Neural cell (in vitro differentiated cells): Measurements from ENCODE around the gene SLC16A12. TPM values are rescaled to one million over a fixed set of nuclear protein-coding genes. Genes with fewer than 3 reads are reported as not detected.

Experiments
- H2AFZ ChIP-seq: fragments of 200-600, 300-800 bp; sonication (generic), shearing (Covaris generic); 2 replicates; pipeline ENCODE4 v1.6.0; 2014; ENCODE audit warnings: low read depth, mild to moderate bottlenecking, antibody characterized with exemption, low read length, moderate library complexity
- H3F3A ChIP-seq: fragments of 200-600 bp; shearing (Covaris generic); 2 replicates; pipeline ENCODE4 v1.6.1; 2016; ENCODE audit warnings: mild to moderate bottlenecking, moderate library complexity, mixed read lengths, antibody characterized with exemption, low read length; ENCODE audit not compliant: insufficient read depth, poor library complexity, severe bottlenecking
- H3K27ac ChIP-seq: fragments of 200-600, 300-800 bp; sonication (generic), shearing (Covaris generic); 2 replicates; pipeline ENCODE4 v1.5.1; 2014; ENCODE audit warnings: mild to moderate bottlenecking, low read length, moderate library complexity
- H3K27me3 ChIP-seq: fragments of 300-800, 200-600 bp; sonication (generic), shearing (Covaris generic); 2 replicates; pipeline ENCODE4 v1.6.0; 2014; ENCODE audit warnings: mild to moderate bottlenecking, low read depth, low read length, moderate library complexity; ENCODE audit not compliant: insufficient read depth
- H3K36me3 ChIP-seq: fragments of 300-800, 200-600 bp; sonication (generic), shearing (Covaris generic); 2 replicates; pipeline ENCODE4 v1.5.1; 2014; ENCODE audit warnings: mild to moderate bottlenecking, antibody characterized with exemption, low read length, moderate library complexity; ENCODE audit not compliant: insufficient read depth
- H3K4me2 ChIP-seq: fragments of 300-800, 200-600 bp; sonication (generic), shearing (Covaris generic); 2 replicates; pipeline ENCODE4 v1.6.0; 2014; ENCODE audit warnings: mild to moderate bottlenecking, low read length
- H3K4me3 ChIP-seq: fragments of 300-800, 200-600 bp; sonication (generic), shearing (Covaris generic); 2 replicates; pipeline ENCODE4 v1.5.1; 2014; ENCODE audit warnings: mild to moderate bottlenecking, low read length, moderate library complexity
- H3K79me2 ChIP-seq: fragments of 200-600 bp; shearing (Covaris generic); replicated peaks from 2 replicates; pipeline ENCODE4 v1.6.0; 2014; ENCODE audit warnings: mild to moderate bottlenecking, low read length, moderate library complexity; ENCODE audit not compliant: insufficient read depth
- H3K9ac ChIP-seq: fragments of 300-800, 200-600 bp; sonication (generic), shearing (Covaris generic); 2 replicates; pipeline ENCODE4 v1.6.1; 2016; ENCODE audit warnings: mild to moderate bottlenecking, low read length, mixed read lengths
- H3K9me2 ChIP-seq: fragments of 200-600 bp; shearing (Covaris generic); 2 replicates; pipeline ENCODE4 v1.6.1; 2016; ENCODE audit warnings: mild to moderate bottlenecking, low read length, mixed read lengths; ENCODE audit not compliant: insufficient read depth
- H3K9me3 ChIP-seq: fragments of 200-600, 300-800 bp; sonication (generic), shearing (Covaris generic); 2 replicates; pipeline ENCODE4 v1.6.1; 2016; ENCODE audit warnings: mild to moderate bottlenecking, mixed run types, low read length, moderate library complexity, mixed read lengths
- H4K20me1 ChIP-seq: fragments of 200-600 bp; shearing (Covaris generic); 2 replicates; pipeline ENCODE4 v1.6.1; 2016; ENCODE audit warnings: mild to moderate bottlenecking, mixed run types; ENCODE audit not compliant: insufficient read depth
- EP300 ChIP-seq: fragments of 450-650 bp; conservative IDR thresholded peaks from 2 replicates; pipeline ENCODE4 v1.6.1; 2014; ENCODE audit warnings: antibody characterized with exemption, mild to moderate bottlenecking, moderate library complexity; ENCODE audit not compliant: poor library complexity, severe bottlenecking
- EZH2 ChIP-seq: fragments of 200-600, 300-800 bp; shearing (Covaris generic), sonication (generic); IDR thresholded peaks from 2 replicates; pipeline ENCODE4 v1.6.1; 2014; ENCODE audit warnings: antibody characterized with exemption, low read length, borderline replicate concordance, mild to moderate bottlenecking; ENCODE audit not compliant: insufficient read depth, poor library complexity, severe bottlenecking
- MXI1 ChIP-seq: fragments of 450-650 bp; conservative IDR thresholded peaks from 2 replicates; pipeline ENCODE4 v1.6.1; 2014; ENCODE audit warnings: antibody characterized with exemption, mild to moderate bottlenecking; ENCODE audit not compliant: poor library complexity, severe bottlenecking
- POLR2AphosphoS5 ChIP-seq: IDR thresholded peaks from 2 replicates; pipeline ENCODE4 v1.6.1; 2012
- RAD21 ChIP-seq: fragments of 450-650 bp; conservative IDR thresholded peaks from 2 replicates; pipeline ENCODE4 v1.6.1; 2014; ENCODE audit warnings: antibody characterized with exemption, mild to moderate bottlenecking, moderate library complexity
- REST ChIP-seq: IDR thresholded peaks from 2 replicates; pipeline ENCODE4 v1.6.1; 2012; ENCODE audit warnings: borderline replicate concordance
- SMC3 ChIP-seq: fragments of 450-650 bp; conservative IDR thresholded peaks from 2 replicates; pipeline ENCODE4 v1.6.1; 2014; ENCODE audit warnings: antibody characterized with exemption, mild to moderate bottlenecking, moderate library complexity; ENCODE audit not compliant: poor library complexity
- TAF1 ChIP-seq: IDR thresholded peaks from 2 replicates; pipeline ENCODE4 v1.6.1; 2012; ENCODE audit warnings: low read depth
- polyA plus RNA-seq: library from polyadenylated mRNA; depleted of rRNA; stranded (reverse); fragments of >200 nt; gene quantifications from 2 replicates; pipeline ENCODE4 v1.2.3, GENCODE V29; 2014
- TF ChIP-seq, protein P1 (sequence below): fragments of 450-650 bp; IDR thresholded peaks from 2 replicates; pipeline ENCODE4 v1.5.1; 2014; ENCODE audit warnings: antibody characterized with exemption, mild to moderate bottlenecking, moderate library complexity; ENCODE audit not compliant: poor library complexity, severe bottlenecking

Gene SLC16A12
- polyA plus RNA-seq, 1 donor from 2014 or later, result 0.04 TPM

DNA sequence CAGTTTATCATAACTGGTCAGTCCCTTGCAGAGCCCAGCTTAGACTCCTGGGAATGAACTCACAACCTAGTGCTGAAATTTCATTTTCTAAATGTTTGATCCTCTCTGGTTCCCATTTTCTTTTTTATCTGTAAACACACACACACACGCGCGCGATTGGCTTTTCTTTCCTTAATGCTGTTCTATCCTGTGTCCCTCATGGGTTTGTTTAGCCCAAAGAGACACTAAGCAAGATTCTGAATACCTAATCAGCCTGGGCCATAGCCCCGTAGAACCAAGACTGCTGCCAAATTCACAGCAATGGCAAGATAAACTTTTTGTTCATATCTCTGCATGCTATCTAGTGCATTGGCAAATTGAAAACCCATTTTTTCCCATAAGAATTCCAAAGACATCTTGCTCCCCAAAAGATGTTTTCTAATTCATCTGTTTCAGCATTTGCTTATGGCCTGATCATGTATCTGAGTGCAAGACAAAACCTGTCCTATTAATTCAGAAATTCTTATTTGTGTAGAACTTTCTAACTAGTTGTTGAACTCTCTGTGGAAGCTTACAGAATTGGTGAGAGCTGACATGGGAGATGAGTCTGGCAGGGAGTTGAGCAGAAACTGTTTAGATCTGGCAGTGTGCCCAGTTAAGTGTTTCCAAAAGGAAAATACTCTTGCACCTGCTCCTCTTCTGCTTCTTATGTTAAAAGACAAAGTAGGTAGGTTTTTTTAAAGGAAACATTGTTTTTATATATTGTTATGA, 144.7 kb downstream of the SLC16A12 start:
- no peak overlapping the region for H3K4me2 ChIP-seq
- TF ChIP-seq EP300 (no peak), RAD21 (no peak), REST (no peak), MXI1 (no peak), TAF1 (no peak), EZH2 (no peak), POLR2AphosphoS5 (no peak), SMC3 (no peak)
- TF ChIP-seq, protein P1, sequence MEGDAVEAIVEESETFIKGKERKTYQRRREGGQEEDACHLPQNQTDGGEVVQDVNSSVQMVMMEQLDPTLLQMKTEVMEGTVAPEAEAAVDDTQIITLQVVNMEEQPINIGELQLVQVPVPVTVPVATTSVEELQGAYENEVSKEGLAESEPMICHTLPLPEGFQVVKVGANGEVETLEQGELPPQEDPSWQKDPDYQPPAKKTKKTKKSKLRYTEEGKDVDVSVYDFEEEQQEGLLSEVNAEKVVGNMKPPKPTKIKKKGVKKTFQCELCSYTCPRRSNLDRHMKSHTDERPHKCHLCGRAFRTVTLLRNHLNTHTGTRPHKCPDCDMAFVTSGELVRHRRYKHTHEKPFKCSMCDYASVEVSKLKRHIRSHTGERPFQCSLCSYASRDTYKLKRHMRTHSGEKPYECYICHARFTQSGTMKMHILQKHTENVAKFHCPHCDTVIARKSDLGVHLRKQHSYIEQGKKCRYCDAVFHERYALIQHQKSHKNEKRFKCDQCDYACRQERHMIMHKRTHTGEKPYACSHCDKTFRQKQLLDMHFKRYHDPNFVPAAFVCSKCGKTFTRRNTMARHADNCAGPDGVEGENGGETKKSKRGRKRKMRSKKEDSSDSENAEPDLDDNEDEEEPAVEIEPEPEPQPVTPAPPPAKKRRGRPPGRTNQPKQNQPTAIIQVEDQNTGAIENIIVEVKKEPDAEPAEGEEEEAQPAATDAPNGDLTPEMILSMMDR, result no peak
- no peaks in the 10 kb centered on the region for H3K9me3 ChIP-seq
- no peaks in the 10 kb centered on the region for H4K20me1 ChIP-seq
- H3K27ac ChIP-seq, result no peak overlapping the region
- H3K4me3 ChIP-seq, result no peak overlapping the region
- H3K36me3 ChIP-seq, result no peaks in the 10 kb centered on the region
- H2AFZ ChIP-seq, result no peak overlapping the region
- H3K27me3 ChIP-seq, result no peaks in the 10 kb centered on the region
- H3K79me2 ChIP-seq, result no peaks in the 10 kb centered on the region
- no peaks in the 10 kb centered on the region for H3K9me2 ChIP-seq
- no peak overlapping the region for H3K9ac ChIP-seq
- H3F3A ChIP-seq, result no peaks in the 10 kb centered on the region

DNA sequence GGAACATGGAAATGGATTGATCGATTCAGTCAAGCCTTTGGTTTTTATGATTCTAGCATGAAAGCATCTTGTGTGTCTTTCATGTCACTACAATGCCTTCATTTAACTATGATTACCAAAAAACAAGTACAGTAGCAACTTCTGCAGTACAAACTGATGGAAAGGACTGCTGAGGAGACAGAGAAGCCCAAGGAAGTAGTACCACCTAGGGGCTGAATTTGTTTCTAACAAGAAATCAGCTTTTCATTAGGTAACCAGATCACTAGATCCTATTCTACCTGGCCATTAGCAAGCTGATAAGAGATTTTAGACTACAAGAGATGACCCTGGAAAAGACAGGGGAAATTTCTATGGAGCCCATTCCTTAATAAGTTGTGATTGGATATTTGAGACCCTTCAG, 146.1 kb downstream of the SLC16A12 start:
- H3K4me3 ChIP-seq, result no peak overlapping the region
- no peaks in the 10 kb centered on the region for H3K9me2 ChIP-seq
- no peak overlapping the region for H3K9ac ChIP-seq
- no peak overlapping the region for H2AFZ ChIP-seq
- H4K20me1 ChIP-seq, result no peaks in the 10 kb centered on the region
- no peaks in the 10 kb centered on the region for H3F3A ChIP-seq
- H3K27me3 ChIP-seq, result no peaks in the 10 kb centered on the region
- TF ChIP-seq SMC3, result peak; percentile 21
- no peak for TF ChIP-seq MXI1
- no peak for TF ChIP-seq POLR2AphosphoS5
- TF ChIP-seq RAD21, result peak; percentile 53
- no peak for TF ChIP-seq EP300
- TF ChIP-seq, protein P1, result peak; percentile 40
- H3K79me2 ChIP-seq, result no peaks in the 10 kb centered on the region
- H3K9me3 ChIP-seq, result no peaks in the 10 kb centered on the region
- no peak overlapping the region for H3K4me2 ChIP-seq
- H3K36me3 ChIP-seq, result no peaks in the 10 kb centered on the region
- H3K27ac ChIP-seq, result no peak overlapping the region
